ENCODE measurements around the gene AGTRAP.

The AGTRAP gene

GRCh38 chr1:11725616-11726015, 10.3 kb upstream of the AGTRAP start:
- DNase-seq (ENCODE audit: low read depth), result no peak
- H3K4me3 ChIP-seq (ENCODE audit: control insufficient read depth, low read depth, low read length), result no peak overlapping the region
- no peak for TF ChIP-seq CTCF (IDR thresholded peaks at IDR 0.05; ENCODE audit: control insufficient read depth, insufficient read depth, low read depth, low read length, missing control alignments)

GRCh38 chr1:11727119-11727518, 8.8 kb upstream of the AGTRAP start:
- H3K4me3 ChIP-seq (ENCODE audit: control insufficient read depth, low read depth, low read length), result no peak overlapping the region
- DNase-seq (ENCODE audit: low read depth), result no peak
- no peak for TF ChIP-seq CTCF (IDR thresholded peaks at IDR 0.05; ENCODE audit: control insufficient read depth, insufficient read depth, low read depth, low read length, missing control alignments)

GRCh38 chr1:11728126-11728806, 7.7 kb upstream of the AGTRAP start:
- DNase-seq (ENCODE audit: low read depth), result no peak
- TF ChIP-seq CTCF (IDR thresholded peaks at IDR 0.05; ENCODE audit: control insufficient read depth, insufficient read depth, low read depth, low read length, missing control alignments), result no peak
- no peak overlapping the region for H3K4me3 ChIP-seq (ENCODE audit: control insufficient read depth, low read depth, low read length)

- DNase-seq (ENCODE audit: low read depth), result no peak
- no peak overlapping the region for H3K4me3 ChIP-seq (ENCODE audit: control insufficient read depth, low read depth, low read length)
- TF ChIP-seq CTCF (IDR thresholded peaks at IDR 0.05; ENCODE audit: control insufficient read depth, insufficient read depth, low read depth, low read length, missing control alignments), result no peak
These were observed 6.8 kb upstream of the AGTRAP start for GRCh38 chr1:11729155-11729497.

DNA sequence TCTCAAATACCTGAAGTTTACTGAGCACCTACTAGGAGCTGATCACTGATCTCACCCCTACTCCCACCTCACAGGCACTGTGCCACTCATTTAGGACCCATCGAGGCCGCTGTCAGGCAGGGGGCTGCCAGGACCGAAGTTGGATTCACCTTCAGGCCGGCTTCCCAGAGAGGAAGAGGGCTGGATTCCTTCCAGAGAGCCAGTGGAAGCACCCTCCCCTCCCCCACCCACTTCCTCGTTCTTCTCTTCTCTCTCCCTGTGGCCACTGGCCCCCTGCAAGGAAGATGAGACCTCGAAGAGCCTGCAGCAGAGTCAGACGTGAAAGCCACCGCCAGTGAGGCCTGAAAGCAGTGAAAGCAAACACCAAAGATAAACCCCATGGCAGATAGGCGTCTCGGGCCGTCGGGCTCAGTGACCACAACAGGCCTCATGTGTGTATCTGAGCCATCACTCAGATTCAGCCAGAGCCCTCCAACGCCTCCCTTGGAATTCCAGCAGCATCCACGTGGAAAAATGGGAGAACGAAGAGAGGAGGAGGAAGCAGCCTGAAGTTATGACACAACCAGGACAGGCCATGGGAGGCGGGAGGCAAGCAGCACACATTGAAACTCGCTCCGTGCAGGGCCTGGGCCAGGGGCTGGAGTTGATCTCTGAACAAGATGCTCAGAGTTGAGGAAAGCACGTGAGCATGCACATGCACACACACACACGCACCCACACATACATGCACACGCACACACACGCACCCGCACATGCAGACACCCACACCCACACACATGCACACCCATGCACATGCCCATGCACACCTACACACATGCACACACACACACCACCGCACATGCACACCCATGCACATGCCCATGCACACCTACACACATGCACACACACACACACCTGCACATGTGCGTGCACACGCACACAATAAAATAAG, 6.2 kb upstream of the AGTRAP start:
- no peak for TF ChIP-seq CTCF (IDR thresholded peaks at IDR 0.05; ENCODE audit: control insufficient read depth, insufficient read depth, low read depth, low read length, missing control alignments)
- DNase-seq (ENCODE audit: low read depth), result no peak

GRCh38 chr1:11730429-11730891, 5.5 kb upstream of the AGTRAP start:
- H3K4me3 ChIP-seq (ENCODE audit: control insufficient read depth, low read depth, low read length), result no peak overlapping the region
- TF ChIP-seq CTCF (IDR thresholded peaks at IDR 0.05; ENCODE audit: control insufficient read depth, insufficient read depth, low read depth, low read length, missing control alignments), result no peak
- no peak for DNase-seq (ENCODE audit: low read depth)

More for the DNA sequence above, 6.2 kb upstream of the AGTRAP start:
- H3K4me3 ChIP-seq (ENCODE audit: control insufficient read depth, low read depth, low read length), result no peak overlapping the region

Measured in AG09309 (cell line).